Epithelial cell of umbilical artery (primary cell): ENCODE results near the gene FXR1. TPM values are rescaled to one million over a fixed set of nuclear protein-coding genes. Genes with fewer than 3 reads are reported as not detected.

Experiments
- total RNA-seq: library from RNA; depleted of rRNA; stranded (reverse); fragments of >200 nt; gene quantifications from 2 replicates; pipeline ENCODE4 v1.2.3, GENCODE V29; 2014

FXR1 gene
- 190 and 203 TPM in 2 replicates for total RNA-seq

GRCh38 chr3:180912304-180913296 lies at the start of gene FXR1:
TSS of gene FXR1 (plus strand) at chr3:180912670. CDS start at chr3:180912686, 16 bp downstream.

GRCh38 chr3:180989291-180990163 lies 77.1 kb downstream of the FXR1 start, which contains the start of gene DNAJC19:
TSS of gene DNAJC19 (minus strand) at chr3:180989736. CDS start at chr3:180989602, 134 bp downstream.

Other genes with a start within 250 kb of the FXR1 start
- gene CCDC39, start 233.2 kb upstream of the FXR1 start, total RNA-seq = not detected in 2 replicates
- gene DNAJC19, start 77.1 kb downstream of the FXR1 start, total RNA-seq = 42.2 and 42.4 TPM in 2 replicates